PC-3 (cell line): Measurements from ENCODE around the gene SEC14L3.

Experiments used
- CTCF ChIP-seq: fragments of 300-600 bp; sonication (generic); conservative IDR thresholded peaks from 2 replicates; pipeline ENCODE4 v1.5.1; 2017; ENCODE audit warnings: antibody characterized with exemption, low read depth, mild to moderate bottlenecking, low read length
- EZH2 ChIP-seq: fragments of 300-600 bp; sonication (generic); IDR thresholded peaks from one replicate; pipeline ENCODE4 v1.6.1; 2017; ENCODE audit warnings: antibody characterized with exemption, mild to moderate bottlenecking, low read length; ENCODE audit not compliant: unreplicated experiment

GRCh38 chr22:30492144-30492543 lies 20.3 kb upstream of the SEC14L3 start:
- TF ChIP-seq EZH2 (no peak), CTCF (no peak)
